ENCODE results near the gene OR5C1. TPM values are rescaled to one million over a fixed set of nuclear protein-coding genes. Genes with fewer than 3 reads are reported as not detected.

The OR5C1 gene
- total RNA-seq, 1 donor from 2014 or later = not detected

- Mint-ChIP-seq H3K27ac (no peak overlapping the region), H3K9me3 (no peaks in the 10 kb centered on the region), H3K4me3 (no peak overlapping the region), H3K36me3 (no peaks in the 10 kb centered on the region), H3K27me3 (no peaks in the 10 kb centered on the region), H3K4me1 (ENCODE audit: unreplicated experiment) (no peaks in the 10 kb centered on the region)
- peak; percentile 90 for TF ChIP-seq CTCF (conservative IDR thresholded peaks at IDR 0.05)
- peak; percentile 74 for DNase-seq (ENCODE audit: extremely low spot score, unreplicated experiment)
Observed at GRCh38 chr9:122810306-122810946, 21.7 kb downstream of the OR5C1 start.

GRCh38 chr9:122812736-122813135, 24.0 kb downstream of the OR5C1 start:
- no peak overlapping the region for H3K4me3 Mint-ChIP-seq
- no peaks in the 10 kb centered on the region for H3K9me3 Mint-ChIP-seq
- H3K27me3 Mint-ChIP-seq = no peaks in the 10 kb centered on the region
- no peaks in the 10 kb centered on the region for H3K4me1 Mint-ChIP-seq (ENCODE audit: unreplicated experiment)
- H3K36me3 Mint-ChIP-seq = no peaks in the 10 kb centered on the region
- no peak overlapping the region for H3K27ac Mint-ChIP-seq
- TF ChIP-seq CTCF (conservative IDR thresholded peaks at IDR 0.05) = no peak
- DNase-seq (ENCODE audit: extremely low spot score, unreplicated experiment) = no peak

DNA sequence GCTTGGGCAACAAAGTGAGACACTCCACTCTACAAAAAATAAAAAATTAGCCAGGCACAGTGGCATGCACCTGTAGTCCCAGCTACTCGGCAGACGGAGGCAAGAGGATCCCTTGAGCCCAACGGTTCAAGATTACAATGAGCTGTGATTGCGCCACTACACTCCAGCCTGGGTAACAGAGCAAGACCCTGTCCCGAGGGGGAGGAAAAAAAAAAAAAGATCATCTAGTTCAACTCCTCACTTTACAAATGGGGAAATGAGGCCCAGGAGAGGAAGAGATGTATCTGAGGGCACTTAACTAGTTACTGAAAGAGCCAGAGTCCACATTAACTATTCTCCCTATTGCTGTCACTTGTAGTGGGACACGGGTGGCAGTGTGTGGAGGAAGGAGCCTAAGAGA, 25.8 kb downstream of the OR5C1 start:
- Mint-ChIP-seq H3K36me3 (peaks cover under 1% of the 10 kb centered on the region), H3K9me3 (no peaks in the 10 kb centered on the region), H3K4me3 (no peak overlapping the region), H3K4me1 (ENCODE audit: unreplicated experiment) (no peaks in the 10 kb centered on the region), H3K27me3 (no peaks in the 10 kb centered on the region), H3K27ac (no peak overlapping the region)
- no peak for DNase-seq (ENCODE audit: extremely low spot score, unreplicated experiment)
- no peak for TF ChIP-seq CTCF (conservative IDR thresholded peaks at IDR 0.05)

DNA sequence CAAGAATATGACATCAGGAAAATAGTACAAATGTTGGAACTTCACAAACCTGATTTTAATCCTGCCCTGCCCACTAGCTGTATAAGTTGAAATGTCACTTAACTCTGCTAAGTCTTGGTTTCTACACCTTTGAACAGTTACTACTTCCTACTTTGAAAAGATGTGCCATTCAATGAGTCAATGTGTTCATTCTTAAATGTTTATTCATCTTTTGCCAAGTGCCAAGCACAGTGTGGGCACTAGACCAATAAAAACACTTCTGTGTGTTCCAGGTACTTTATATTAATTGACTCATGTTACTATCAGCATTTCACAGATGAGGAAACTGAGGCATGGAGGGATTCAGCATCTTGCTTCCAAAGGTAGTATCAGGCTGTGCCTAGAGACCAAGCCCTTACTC, 26.8 kb downstream of the OR5C1 start:
- H3K4me1 Mint-ChIP-seq (ENCODE audit: unreplicated experiment) = no peaks in the 10 kb centered on the region
- no peak overlapping the region for H3K4me3 Mint-ChIP-seq
- H3K9me3 Mint-ChIP-seq = no peaks in the 10 kb centered on the region
- H3K27ac Mint-ChIP-seq = no peak overlapping the region
- TF ChIP-seq CTCF (conservative IDR thresholded peaks at IDR 0.05) = no peak
- H3K27me3 Mint-ChIP-seq = no peaks in the 10 kb centered on the region
- no peak for DNase-seq (ENCODE audit: extremely low spot score, unreplicated experiment)
- peaks cover 10% of the 10 kb centered on the region for H3K36me3 Mint-ChIP-seq

DNA sequence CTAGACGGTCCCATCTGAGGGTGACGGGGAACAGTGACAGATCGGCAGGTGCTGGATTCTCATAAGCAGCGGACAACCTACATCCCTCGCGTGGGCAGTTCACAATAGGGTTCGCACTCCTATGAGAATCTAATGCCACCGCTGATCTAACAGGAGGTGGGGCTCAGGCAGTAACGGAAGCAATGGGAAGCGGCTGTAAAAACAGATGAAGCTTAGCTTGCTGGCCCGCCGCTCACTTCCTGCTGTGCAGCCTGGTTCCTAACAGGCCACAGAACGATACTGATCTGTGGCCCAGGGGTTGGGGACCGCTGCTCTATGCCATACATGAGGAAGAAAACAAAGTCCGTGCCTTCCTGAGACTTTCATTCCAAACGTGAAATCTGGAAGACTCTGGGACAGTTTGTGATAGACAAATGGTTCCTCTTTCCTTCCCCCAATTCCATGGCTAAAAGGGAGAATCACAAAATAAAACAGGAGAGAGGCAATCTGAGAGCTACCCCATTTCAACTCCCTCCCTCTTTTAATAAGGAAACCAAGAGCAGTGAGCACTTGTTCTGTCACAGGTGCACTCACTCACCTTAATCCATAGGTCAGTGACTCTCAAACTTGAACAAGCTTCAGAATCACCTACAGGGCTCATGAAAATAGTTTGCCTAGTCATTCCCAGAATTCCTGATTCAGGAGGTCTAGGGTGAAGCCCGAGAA, 27.6 kb downstream of the OR5C1 start:
- no peak overlapping the region for H3K4me3 Mint-ChIP-seq
- TF ChIP-seq CTCF (conservative IDR thresholded peaks at IDR 0.05) = no peak
- no peak for DNase-seq (ENCODE audit: extremely low spot score, unreplicated experiment)

More for the DNA sequence above, 27.6 kb downstream of the OR5C1 start:
- Mint-ChIP-seq H3K9me3 (no peaks in the 10 kb centered on the region), H3K36me3 (peaks cover 14% of the 10 kb centered on the region), H3K27ac (no peak overlapping the region), H3K27me3 (no peaks in the 10 kb centered on the region), H3K4me1 (ENCODE audit: unreplicated experiment) (no peaks in the 10 kb centered on the region)
